Inferior parietal cortex (tissue), 1 donor: ENCODE data around the gene ATP6V0C.
"Not testable (repeated sequence)": the region's sequence is repeated elsewhere in the genome, so short reads cannot be mapped to it uniquely, and the experiment has no call there.

ENCODE experiments used
- DNase-seq: peaks from one replicate; pipeline ENCODE4 v3.0.0-alpha.2; 2016; ENCODE audit errors: extremely low spot score

ATP6V0C gene

DNA sequence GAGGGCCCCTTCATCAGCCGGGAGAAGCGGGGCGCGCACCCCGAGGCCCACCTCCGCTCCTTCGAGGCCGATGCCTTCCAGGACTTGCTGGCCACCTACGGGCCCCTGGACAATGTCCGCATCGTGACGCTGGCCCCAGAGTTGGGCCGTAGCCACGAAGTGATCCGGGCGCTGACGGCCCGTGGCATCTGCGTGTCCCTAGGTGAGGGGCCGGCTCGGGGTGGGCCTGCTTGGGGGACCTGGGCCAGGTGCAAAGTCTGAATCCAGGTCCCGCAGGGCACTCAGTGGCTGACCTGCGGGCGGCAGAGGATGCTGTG lies 14.0 kb downstream of the ATP6V0C start:
- DNase-seq: no peak

DNA sequence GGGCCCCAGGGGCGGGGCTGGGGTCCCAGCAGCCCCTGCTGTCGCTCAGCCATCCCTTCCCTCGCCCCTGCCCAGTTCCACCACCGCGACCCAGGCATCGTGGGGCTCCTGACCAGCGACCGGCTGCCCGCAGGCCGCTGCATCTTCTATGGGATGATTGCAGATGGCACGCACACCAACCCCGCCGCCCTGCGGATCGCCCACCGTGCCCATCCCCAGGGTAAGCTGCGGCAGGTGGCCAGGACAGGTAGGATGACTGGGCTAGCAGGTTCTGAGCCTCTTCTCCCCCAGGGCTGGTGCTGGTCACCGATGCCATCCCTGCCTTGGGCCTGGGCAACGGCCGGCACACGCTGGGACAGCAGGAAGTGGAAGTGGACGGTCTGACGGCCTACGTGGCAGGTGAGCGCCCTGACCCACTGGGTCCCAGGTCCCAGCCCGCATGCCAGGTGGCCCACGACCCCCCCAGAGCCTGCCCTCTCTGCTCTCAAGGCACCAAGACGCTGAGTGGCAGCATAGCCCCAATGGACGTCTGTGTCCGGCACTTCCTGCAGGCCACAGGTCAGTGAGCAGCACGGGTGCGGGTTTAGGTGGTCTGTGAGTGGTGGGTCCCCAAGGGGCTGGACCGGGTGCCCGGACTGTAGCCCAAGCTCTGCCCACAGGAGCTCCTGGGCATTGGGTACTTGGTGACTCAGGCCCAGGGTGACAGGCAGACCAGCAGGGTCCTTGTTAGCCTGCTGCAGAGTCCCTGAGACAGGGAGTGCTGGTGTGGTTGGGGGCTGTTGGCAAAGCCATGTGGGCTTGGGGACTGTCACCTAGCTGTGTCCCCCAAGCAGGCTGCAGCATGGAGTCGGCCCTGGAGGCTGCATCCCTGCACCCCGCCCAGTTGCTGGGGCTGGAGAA lies 14.7 kb downstream of the ATP6V0C start:
- no peak for DNase-seq

DNA sequence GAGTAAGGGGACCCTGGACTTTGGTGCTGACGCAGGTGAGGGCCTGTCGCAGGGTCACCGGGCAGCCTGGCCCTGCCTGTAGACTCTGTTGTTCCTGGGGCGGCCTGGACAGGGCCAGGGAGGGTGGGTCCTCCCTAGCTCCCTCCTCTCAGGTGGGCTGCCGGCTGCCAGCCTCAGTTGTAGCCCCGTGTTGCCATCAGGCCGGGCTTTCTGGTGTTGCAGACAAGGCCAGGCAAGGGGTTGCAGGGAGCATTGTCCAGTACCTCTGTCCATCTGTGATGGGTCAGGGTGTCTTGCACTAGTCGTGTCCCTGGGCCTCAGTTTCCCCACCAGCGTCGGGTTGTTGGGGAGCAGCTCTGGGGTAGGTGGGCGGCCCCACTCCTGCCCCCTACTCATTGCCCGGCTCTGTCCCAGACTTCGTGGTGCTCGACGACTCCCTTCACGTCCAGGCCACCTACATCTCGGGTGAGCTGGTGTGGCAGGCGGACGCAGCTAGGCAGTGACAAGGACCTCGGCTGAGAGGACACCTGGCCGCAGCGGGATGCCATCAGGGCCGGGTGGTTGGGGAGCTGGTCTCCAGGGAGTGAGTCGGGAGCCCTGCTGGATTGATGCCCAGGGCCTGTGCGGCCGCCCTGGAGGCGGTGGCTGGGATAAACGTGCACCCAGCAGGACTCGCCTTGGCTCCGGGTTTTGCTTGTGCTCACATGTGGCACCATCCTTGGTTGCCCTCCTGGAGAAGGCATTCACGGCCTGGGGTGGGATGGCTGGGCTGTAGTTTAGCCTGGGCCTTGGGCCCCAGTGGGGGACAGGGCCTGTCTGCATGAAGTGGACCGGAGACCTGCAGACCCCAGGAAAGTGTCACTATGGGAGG lies 15.5 kb downstream of the ATP6V0C start:
- no peak for DNase-seq

DNA sequence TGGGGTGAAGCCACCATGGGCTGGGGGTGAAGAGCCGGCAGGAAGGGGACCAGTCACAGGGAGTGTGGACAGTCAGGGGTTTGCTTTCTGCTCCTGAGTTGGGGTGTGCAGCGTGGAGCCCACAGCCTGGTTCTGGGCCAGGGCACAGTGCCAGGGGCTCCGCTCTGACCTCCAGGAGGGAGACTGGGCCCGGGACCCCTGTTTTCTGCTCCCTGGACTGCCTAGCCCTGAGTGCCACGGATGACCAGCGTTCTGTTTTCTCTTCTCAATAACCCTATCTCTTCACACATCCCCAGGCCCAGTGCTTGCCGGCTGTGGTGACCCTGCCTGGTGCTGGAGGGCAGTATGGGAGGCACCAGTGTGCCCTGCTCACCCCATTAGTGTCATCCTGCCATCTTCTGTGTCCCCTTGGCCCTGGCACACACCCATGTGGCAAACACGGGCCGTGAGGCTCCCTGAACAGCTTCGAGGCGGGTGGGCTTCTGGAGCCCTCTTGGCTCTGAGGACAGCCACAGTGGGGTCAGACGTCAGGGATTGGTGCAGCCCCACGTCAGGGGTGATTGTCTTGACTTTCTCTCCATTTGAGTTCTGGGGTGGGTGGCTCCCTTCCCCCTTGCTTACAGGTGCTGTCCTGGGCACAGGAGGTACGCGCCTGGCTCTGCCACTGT lies 16.3 kb downstream of the ATP6V0C start:
- DNase-seq: no peak

DNA sequence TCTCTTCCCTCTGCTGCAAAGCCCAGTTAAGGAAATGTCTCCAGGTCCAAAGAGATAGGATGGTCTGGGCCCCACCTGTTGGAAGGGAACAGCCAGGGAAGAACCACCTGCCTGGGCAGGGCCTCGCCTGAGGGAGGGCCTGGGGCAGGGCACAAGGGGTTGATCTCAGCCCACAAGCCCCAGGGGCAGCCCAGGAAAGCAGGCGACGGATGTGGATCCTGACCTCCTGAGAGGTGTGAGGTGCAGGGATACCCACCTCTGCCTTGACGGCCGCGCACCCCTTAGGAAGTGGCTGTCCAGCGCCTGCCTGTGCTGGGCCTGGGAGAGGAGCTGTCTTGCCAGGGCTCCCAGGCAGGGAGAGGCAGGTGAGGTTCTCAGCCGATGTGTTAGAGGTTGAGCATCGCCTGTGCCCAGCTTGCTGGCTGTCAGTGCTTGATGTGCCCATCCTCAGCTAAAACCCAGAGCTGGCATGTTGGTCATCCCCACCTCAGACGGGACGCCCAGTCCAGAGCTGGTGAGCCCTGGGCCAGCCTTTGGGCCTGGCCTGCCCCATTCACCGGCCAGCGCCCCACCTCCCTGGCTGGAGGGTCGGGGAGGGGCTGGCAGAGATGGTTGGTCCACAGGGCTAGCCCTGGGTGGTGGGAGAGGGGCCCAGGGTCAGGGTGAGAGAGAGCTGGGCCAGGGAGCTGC lies 17.0 kb downstream of the ATP6V0C start:
- DNase-seq: no peak

DNA sequence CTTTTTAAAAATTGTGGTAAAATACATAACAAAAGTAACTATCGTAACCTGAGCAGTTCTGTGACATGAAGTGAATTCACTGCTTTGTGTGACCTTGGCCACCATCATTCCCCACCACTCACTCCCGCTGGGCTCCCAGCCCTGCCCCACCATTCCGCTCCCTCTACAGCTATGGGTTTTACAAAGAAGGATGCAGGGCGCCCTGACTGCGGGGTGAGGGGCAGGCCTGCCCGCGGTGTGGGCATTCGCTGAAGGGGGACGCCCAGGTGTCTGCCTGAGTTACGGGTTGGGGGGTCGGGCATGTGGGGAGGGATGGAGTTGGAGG lies 17.6 kb downstream of the ATP6V0C start, which contains the start of gene CEMP1:
CEMP1 (minus strand) TSS at position 38 of the 325 bp plus-strand sequence. CDS start 335 bp downstream, outside the sequence.
- DNase-seq: no peak

DNA sequence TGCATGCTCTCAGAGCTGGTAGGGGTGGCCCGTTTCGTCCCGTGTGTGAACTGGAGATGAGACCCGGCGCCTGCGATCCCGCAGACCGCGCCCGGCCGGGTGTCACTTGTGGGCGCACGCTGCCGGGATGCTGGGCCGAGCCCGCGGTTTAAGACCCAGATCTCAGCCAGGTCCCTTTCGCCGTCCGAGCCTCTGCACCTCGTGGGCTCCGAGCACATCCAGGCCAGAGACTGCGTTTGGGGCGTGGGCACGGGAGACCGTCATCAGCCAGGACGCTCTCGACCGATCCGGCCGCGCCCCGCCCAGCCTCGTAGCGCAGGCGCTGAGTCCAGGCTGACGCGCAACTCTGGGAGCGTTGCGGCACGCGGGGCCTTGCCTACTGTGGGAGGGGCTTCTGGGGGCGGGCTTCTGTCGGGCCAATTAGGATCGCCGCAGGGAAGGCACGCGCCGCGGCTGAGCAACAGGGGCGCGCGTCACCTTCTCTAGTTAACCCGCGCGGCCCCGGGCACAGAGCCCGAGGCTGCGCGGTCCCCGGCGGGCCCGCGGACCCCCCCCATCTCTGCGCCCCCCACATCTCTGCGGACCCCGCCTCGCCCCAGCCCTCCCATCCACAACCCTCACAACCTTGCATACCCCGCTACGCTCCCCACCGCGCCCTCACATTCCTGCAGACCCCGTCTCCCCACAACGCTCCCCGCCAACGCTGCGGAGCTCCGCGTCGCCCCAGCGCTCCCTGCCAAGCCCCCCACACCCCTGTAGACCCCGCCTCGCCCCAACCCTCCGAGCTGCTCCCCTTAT lies 18.1 kb downstream of the ATP6V0C start:
- DNase-seq: peak; percentile 95

DNA sequence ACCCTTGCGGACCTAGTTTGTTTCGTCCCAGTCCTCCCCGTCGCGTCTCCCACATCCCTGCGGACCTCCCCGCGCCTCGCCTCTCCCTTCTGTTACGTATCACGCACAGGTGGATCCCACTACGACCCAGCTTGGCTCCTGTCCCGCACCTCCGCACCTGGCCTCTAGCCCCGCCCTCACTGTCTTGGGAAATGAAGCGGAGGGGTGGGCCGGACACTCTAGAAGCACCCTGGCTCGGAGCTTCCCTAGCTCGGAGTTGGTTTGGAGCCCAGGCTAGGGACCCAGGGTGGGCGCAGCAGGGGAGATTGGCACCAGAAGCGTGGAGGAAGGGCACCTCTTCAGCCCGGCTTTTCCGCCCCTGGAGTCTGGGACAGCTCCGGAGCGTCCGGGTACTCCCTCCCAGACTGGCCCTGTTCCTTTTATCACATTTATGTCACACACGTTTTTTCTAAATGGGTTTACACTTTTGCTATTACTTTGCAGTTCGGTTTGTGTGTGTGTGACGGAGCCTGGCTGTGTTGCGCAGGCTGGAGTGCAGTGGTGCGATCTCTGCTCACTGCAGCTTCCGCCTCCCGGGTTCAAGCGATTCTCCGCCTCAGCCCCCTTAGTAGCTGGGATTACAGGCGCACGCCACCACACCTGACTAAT lies 18.9 kb downstream of the ATP6V0C start:
- no peak for DNase-seq

DNA sequence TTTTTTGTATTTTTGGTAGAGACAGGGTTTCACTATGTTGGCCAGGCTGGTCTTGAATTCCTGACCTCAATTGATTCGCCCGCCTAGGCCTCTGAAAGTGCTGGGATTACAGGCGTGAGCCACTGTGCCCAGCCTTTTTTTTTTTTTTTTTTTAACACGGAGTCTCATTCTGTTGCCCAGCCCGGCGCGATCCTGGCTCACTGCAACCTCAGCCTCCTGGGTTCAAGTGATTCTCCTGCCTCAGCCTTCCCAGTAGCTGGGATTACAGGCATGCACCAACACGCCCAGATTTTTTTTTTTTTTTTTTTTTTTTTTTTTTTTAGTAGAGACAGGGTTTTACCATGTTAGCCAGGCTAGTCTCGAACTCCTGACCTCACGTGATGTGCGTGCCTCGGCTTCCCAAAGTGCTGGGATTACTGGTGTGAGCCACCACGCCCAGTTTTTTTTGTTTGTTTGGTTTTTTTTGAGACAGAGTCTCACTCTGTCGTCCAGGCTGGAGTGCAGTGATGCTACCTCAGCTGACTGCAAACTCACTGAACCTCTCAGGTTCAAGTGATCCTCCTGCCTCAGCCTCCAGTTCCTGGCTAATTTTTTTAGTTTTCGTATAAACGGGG lies 19.5 kb downstream of the ATP6V0C start:
- not testable (repeated sequence) for DNase-seq

DNA sequence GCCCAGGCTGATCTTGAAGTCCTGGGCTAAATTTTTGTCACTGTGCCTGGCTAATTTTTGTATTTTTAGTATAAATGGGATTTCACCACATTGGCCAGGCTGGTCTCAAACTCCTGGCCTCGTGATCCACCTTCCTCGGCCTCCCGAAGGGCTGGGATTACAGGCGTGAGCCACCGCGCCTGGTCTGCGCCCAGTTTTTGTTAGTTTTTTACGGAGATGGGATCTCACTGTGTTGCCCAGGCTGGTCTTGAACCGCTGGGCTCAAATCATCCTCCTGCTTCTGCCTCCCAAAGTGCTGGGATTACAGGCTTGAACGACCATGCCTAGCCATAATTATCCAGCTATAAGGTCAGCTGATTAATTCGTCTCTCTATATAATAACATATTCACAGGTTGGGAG lies 20.2 kb downstream of the ATP6V0C start:
- no peak for DNase-seq

DNA sequence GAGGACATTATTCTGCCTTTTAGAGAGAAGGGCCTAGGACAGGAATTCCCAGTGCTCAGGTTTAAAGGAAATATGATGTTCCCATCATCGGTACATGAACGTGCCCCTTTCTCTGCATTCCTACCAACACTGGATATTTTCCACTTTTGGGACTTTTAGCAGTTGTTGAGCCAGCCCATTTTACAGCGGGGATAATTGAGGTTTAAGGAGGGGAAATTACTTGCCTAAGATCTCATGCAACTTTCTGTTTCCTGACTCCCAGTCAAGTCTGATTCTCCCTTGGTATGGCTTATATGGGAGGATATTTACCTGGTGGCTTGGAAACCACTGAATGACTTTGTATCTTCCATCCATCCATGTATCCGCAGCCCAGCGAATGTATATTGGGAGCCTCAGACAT lies 20.6 kb downstream of the ATP6V0C start:
- not testable (repeated sequence) for DNase-seq

DNA sequence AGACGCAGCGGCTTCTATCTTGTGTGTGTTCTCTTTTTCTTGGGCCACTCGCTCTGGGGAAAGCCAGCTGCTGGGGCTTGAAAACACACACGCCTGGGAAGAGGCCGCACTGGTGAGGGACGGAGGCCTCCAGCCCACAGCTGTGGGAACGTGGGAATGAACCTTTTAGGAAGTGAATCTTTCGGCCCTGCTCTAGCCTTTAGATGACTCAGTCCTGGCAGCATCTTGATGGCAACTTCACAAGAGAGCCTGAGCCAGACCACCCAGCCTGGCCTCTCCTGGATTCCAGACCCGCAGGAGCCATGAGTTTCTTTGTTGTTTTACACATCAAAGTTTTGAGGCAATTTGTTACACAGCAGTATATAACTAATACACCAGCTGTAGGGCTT lies 21.9 kb downstream of the ATP6V0C start:
- no peak for DNase-seq

DNA sequence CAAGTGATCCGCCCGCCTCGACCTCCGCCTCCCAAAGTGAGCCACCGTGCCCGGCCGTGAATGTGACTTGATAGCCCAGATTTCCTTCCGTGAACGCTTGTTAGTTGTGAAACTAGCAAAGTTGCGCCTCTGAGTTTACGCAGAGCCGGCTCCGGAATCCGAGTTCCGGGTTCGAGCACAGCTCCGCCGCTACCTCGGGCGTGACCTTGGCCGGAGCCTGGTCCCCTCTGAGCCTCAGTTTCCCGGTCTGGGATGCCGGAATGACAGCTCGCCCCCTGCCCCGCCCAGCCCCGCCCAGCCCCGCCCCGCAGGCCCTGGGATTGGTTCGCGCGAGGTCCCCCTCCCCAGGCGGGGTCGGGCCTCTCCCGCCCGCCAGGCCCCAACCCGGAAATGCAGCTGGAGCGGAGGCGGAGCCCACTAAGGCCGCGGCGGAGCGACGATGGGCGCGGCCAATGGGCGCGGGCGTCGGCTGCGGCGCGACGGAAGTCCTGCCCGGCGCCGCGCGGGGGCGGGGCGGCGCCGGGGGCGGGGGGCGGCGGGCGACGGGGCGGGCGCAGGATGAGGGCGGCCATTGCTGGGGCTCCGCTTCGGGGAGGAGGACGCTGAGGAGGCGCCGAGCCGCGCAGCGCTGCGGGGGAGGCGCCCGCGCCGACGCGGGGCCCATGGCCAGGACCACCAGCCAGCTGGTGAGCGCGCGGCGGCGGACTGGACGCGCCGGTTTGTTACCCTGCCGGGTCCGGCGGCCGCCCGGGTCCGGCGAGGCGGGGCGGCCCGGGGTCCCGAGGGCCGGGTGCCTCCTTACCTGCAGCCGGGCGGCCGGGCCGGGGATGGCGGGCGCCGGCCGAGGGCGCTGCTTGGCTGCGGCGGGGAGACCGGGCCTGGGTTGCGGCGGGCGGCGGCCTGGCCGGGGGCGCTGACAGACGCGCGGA lies 24.0 kb downstream of the ATP6V0C start, which contains the start of gene PDPK1:
PDPK1 (plus strand) TSS at position 571 of the 929 bp plus-strand sequence; CDS start at position 663, 92 bp downstream.
- peak; percentile 93 for DNase-seq

DNA sequence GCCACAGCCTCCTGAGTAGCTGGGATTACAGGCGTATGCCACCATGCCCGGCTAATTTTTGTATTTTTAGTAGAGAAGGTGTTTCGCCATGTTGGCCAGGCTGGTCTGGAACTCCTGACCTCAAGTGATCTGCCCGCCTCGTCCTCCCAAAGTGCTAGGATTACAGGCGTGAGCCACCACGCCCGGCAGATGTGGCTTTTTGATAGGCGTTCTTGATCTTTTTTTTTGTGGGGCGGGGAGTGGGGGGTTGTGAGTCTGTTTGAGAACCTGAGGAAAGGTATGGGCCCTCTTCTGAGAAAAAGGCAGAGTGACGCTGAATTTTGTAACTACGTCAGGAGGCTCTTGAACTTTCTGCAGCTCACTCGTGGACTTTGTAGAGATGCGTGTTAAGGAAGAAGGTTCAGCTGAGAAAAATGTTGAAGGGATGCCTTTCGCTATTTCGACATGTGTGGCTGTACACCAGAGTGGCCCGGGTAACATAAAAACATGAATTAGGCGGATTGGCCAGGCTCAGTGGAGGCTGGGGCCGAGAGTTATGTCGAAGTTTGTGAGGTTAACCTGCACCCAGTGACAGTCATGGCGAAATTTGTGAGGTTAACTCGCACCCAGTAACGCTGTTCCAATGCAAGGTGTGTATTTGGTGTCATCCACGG lies 25.6 kb downstream of the ATP6V0C start:
- DNase-seq: not testable (repeated sequence)

DNA sequence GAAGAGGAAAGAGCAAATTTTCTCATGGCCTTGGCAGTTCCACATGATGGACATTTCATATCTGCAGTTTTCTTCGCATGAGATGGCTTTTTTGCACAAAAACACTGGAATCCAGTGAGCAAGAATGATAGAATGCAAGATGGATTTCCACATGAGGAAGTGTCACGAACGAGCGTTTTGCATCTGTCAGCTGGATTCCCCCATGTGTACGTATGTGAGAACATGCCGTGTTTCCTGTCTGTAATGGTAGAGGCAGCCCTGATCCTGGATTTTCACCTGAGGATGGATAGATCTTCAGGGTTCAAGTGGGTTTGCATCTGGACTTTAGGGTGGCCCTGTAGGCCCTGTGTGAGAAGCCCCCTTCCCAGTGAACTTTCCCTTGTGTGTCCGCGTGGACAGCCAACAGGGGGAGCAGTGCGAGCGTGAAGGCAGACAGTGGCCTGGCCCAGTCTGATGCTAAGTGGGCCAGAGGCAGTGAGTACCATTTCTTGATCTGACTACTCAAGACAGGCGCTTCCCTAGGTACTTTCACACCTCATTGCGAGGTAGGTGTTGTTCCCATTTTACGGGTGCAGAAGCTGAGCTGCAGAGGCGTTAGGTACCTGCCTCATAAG lies 26.2 kb downstream of the ATP6V0C start:
- DNase-seq: not testable (repeated sequence)

DNA sequence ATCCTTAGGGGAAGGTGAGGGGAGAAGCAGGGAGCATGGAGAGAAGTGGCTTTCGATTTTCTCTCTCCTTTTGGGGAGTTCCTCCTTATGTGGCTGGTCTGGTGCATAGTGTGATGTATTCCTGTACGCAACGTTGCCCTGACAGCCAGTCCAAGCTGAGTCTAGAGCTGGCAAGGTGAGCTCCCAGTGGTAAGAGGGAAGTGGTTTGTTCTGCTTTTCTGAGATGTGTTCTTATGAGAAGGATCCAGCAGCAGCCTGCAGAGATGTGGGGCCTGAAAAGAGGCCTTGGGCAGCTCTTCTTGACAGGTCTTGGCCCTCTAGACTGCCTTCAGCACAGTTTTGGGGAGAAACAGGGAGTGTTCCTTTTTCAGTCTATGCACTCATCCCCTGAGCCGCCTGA lies 27.2 kb downstream of the ATP6V0C start:
- DNase-seq: not testable (repeated sequence)

DNA sequence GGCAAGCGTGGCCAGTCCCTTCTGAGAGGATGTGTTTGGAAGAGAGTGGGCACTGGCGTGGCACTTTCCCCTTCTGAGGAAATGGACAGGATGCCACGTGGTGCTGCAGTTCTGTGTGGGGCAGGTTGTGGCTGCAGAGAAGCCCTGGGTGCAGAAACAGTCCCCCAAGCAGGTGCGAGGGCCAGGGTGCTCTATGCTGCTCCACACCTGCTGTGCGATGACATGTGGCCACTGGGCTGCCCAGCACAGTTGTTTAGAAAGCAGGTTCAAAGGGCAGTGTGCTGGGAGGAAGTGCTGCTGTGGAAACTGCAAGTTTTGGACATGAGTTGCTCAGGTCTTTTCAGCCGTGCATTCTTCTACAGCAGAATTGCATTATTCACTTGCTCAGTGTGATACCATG lies 27.7 kb downstream of the ATP6V0C start:
- not testable (repeated sequence) for DNase-seq

DNA sequence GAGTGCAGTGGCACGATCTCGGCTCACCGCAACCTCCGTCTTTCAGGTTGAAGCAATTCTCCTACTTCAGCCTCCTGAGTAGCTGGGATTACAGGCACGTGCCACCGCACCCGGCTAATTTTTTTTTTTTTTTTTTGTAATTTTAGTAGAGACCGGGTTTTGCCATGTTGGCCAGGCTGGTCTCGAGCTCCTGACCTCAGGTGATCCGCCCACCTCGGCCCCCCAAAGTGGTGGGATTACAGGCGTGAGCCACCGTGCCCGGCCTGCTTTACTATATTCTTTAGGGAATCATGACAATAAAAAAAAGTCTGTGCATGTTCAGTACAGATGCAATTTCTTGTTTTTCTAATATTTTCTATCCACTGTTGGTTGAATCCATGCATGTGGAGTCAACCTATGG lies 30.0 kb downstream of the ATP6V0C start:
- DNase-seq: not testable (repeated sequence)
